Measurements from ENCODE around the gene RUNDC1.

GRCh38 chr17:43024407-43025289 is 44.3 kb downstream of the RUNDC1 start, which contains the start of gene RND2:
- no peak for TF ChIP-seq POLR2AphosphoS5 (IDR thresholded peaks at IDR 0.05)
- TF ChIP-seq POLR2A (IDR thresholded peaks at IDR 0.05) = peak; percentile 21
- TF ChIP-seq, protein P1, sequence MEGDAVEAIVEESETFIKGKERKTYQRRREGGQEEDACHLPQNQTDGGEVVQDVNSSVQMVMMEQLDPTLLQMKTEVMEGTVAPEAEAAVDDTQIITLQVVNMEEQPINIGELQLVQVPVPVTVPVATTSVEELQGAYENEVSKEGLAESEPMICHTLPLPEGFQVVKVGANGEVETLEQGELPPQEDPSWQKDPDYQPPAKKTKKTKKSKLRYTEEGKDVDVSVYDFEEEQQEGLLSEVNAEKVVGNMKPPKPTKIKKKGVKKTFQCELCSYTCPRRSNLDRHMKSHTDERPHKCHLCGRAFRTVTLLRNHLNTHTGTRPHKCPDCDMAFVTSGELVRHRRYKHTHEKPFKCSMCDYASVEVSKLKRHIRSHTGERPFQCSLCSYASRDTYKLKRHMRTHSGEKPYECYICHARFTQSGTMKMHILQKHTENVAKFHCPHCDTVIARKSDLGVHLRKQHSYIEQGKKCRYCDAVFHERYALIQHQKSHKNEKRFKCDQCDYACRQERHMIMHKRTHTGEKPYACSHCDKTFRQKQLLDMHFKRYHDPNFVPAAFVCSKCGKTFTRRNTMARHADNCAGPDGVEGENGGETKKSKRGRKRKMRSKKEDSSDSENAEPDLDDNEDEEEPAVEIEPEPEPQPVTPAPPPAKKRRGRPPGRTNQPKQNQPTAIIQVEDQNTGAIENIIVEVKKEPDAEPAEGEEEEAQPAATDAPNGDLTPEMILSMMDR (IDR thresholded peaks at IDR 0.05) = peak; percentile 52 to 80 (median 64)
- no peak for TF ChIP-seq EP300 (IDR thresholded peaks at IDR 0.05; ENCODE audit: low read depth)
